DMS79 (cell line): Measurements from ENCODE around the gene UGGT1.
"Not testable (repeated sequence)": the region's sequence is repeated elsewhere in the genome, so short reads cannot be mapped to it uniquely, and the experiment has no call there.

Experiments used
- DNase-seq: peaks from one replicate; lab custom pipeline; 2025; lab: John Stamatoyannopoulos, UW

UGGT1 gene

DNA sequence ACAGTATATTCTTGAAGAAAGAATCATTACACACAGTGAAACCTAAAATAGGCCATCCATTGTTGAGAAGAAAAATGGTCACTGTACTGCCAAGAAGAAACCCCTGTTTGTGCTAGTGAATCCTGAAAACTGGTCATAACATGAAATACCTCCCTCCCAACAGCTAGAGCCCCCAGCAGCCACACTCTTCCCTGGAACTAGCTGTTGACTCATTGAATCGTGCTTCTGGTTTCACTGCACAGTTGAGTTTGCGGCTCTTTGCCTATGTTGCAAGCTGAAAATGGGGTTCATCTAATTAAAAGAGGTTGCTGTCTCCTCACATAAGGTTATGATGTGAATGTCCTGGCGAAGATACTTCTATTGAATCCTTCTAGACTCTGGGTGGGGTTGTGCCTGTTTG, 86.3 kb downstream of the UGGT1 start:
- no peak for DNase-seq

GRCh38 chr2:128178149-128178649, 87.2 kb downstream of the UGGT1 start:
- no peak for DNase-seq

DNA sequence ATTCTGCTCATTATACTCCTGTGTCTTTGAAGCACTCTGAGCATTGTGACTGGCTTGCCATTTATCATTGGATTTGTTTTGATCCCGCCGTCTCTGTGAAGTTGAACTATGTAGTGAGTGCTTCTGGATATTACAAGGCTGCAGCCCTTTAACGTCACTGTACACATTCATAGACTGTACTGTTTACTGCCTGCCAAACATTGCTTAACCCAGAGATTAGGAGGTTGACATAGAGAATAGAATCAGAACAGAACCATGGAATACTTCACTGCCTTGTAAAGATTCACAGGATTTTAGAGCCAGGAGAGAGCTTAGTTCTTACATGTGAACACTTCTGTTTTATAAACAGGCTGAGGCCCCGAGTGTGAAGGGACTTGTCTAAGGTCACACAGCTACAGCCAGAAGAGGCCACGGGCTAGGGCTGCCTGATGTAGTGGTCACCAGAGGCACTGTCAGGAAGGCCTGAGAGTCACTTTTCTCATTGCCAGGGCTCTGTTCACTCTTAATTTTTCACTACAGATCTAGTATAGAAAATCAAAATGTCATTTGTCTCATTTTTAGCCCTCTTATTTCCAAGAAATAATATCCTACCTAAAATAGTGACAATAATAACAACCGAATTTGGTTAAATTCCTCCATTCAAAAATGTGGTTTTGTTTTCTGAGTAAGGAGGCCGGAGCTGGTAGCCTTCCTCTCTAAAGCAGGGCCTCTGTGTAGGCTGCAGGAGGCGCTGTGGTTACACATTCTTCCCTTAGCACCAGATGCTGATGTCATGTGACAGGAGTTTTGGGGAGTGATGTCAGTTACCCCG, 87.9 kb downstream of the UGGT1 start:
- no peak for DNase-seq

- DNase-seq, result no peak
These were observed 88.4 kb downstream of the UGGT1 start for GRCh38 chr2:128179461-128179755.

DNA sequence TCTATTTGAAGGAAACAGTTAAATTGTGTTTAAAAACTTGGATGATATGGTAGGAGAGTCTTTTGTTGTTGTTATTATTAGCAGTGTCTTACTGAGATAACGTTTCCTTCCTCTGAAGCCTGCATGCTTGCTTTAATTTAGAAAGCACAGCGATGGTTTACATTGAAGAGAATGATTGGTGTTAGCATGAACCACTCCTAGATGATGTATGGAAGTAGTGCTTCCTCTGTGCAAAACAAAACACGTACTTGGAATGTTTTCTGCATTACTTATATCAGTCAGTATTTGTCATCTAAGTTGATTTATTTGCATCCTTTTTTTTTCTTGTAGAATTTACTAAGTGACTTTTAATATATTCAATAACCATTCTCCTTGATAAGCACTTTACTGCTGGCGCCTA, 89.0 kb downstream of the UGGT1 start:
- no peak for DNase-seq

GRCh38 chr2:128185576-128185975, 94.6 kb downstream of the UGGT1 start:
- no peak for DNase-seq

- no peak for DNase-seq
These were observed 96.1 kb downstream of the UGGT1 start for GRCh38 chr2:128187032-128187654.

GRCh38 chr2:128195435-128195984, 104.5 kb downstream of the UGGT1 start:
- no peak for DNase-seq

- no peak for DNase-seq
These were observed 105.0 kb downstream of the UGGT1 start for GRCh38 chr2:128196026-128196425.

DNA sequence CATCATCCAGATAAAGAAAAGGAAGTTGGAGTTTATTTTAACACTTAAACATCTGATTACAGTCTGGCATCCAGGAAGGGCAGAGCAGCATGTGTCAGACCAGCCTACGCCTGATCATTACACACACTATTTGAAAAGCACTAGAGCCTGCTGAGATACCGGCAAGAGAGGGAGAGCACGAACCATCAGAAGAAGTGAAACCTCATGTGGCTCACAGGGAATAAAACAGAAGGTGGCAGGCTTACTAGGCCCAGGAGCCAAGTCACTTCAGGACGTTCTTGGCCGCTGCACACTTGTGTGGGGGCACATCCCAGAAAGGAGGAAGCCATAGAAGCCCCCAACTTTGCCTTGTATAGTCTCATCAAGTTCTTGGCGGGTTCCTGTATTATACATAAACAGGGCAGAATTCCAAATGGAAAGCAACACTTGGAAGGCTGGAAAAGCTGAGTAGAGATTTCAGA, 105.5 kb downstream of the UGGT1 start:
- DNase-seq, result no peak

DNA sequence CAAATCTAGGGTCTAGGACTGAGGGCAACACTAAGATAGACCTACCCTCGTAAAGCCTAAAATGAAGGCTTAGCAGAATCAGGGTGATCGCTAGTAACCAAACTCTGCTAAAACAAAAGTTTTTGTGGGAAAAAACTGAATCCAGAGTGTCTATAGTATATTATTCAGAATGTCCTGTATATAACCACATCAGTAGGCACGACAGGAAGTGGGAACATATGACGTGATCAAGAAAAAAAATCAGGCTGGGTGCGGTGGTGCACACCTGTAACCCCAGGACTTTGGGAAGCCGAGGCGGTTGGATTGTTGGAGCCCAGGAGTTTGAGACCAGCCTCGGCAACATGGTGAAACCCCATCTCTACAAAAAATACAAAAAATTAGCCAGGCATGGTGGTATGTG, 106.1 kb downstream of the UGGT1 start:
- no peak for DNase-seq

DNA sequence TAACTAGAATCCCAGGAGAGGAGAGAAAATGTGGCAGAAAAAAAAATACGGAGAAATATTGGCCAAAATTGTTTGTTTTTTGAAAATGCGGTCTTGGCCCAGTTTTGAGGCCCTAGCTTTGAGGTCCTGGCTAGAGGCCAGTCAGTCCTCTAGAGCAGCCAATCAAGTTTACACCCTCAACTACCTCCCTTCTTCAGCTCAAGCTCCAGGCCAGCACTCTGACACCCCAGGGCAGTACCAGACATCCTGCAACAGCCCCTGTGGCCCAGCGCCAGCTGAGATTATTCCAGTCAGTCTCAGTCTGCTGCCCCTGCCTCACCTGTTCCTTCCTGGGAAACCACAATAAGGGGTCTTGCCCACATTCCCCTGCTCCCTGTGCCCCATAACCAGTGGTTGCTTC, 107.7 kb downstream of the UGGT1 start:
- DNase-seq, result peak; percentile 41

GRCh38 chr2:128199141-128199540, 108.1 kb downstream of the UGGT1 start:
- no peak for DNase-seq

DNA sequence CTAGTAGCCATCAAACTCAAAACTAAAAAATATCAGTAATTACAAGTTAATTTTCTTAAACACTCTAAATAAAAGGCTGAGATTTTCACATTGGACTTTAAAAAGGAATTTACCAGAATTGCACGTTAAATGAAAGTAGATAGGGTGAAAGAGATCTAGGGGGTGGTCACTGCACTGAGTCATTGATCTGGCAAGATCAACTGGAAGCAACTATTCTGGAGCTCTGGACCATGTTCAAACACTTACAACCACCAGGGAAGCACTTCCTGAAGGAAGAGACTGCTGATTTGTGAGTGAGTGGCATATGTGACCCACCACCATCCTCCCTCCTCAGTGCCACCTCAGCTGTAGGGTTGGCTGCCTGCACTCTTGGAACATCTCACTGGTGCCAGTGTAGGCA, 111.8 kb downstream of the UGGT1 start:
- DNase-seq, result no peak

DNA sequence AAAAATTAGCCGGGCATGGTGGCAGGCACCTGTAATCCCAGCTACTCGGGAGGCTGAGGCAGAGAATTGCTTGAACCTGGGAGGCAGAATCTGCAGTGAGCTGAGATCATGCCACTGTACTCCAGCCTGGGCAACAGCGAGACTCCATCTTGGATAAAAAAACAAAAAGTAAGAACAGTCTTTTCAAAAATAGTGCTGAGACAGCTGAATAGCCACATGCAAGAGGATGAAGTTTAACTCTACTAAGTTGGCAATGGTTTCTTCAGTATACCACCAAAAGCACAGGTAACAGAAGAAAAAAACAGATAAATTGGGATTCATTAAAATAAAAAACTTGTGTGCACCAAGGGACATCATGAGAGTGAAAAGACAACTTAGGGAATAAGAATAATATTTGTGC, 115.2 kb downstream of the UGGT1 start:
- DNase-seq, result no peak

GRCh38 chr2:128208023-128208422, 117.0 kb downstream of the UGGT1 start:
- DNase-seq, result no peak

DNA sequence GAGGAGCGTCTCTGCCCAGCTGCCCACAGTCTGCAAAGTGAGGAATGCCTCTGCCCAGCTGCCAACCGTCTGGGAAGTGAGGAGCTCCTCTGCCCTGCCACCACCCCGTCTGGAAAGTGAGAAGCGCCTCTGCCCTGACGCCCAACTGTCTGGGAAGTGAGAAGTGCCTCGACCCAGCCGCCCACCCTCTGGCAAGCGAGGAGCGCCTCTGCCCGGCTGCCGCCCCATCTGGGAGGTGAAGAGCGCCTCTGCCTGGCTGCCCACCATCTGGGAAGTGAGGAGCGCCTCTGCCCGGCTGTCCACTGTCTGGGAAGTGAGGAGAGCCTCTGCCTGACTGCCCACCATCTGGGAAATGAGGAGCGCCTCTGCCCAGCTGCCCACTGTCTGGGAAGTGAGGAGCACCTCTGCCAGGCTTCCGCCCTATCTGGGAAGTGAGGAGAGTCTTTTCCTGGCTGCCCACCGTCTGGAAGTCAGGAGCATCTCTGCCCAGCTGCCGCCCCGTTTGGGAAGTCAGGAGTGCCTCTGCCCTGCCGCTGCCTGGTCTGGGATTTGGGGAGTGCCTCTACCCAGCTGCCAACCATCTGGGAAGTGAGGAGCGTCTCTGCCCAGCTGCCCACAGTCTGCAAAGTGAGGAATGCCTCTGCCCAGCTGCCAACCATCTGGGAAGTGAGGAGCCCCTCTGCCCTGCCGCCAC, 117.8 kb downstream of the UGGT1 start:
- DNase-seq, result not testable (repeated sequence)

- no peak for DNase-seq
These were observed 123.3 kb downstream of the UGGT1 start for GRCh38 chr2:128214251-128214650.

- DNase-seq, result no peak
These were observed 124.0 kb downstream of the UGGT1 start for GRCh38 chr2:128214866-128215460.

DNA sequence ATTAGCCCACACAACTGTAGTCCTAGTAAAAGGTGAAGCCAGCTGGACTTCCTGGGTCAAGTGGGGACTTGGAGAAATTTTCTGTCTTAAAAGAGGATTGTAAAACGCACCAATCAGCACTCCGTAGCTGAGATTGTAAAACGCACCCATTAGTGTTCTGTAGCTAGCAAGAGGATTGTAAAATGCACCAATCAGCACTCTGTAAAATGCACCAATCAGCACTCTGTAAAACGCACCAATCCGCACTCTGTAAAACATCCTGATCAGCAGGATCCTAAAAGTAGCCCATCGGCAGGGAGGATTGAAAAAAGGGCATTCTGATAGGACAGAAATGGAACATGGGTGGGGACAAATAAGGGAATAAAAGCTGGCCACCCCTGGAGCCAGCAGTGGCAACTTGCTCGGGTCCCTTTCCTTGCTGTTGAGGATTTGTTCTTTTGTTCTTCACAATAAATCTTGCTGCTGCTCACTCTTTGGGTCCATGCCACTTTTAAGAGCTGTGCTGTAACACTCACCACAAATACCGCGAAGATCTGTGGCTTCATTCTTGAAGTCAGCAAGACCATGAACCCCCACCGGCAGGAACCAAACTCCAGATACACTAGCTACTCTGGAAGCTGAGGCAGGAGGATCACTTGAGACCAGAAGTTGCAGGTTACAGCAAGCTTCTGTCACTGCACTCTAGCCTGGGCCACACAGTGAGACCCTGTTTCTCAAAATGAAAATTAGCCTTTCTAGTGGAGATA, 125.1 kb downstream of the UGGT1 start:
- no peak for DNase-seq

DNA sequence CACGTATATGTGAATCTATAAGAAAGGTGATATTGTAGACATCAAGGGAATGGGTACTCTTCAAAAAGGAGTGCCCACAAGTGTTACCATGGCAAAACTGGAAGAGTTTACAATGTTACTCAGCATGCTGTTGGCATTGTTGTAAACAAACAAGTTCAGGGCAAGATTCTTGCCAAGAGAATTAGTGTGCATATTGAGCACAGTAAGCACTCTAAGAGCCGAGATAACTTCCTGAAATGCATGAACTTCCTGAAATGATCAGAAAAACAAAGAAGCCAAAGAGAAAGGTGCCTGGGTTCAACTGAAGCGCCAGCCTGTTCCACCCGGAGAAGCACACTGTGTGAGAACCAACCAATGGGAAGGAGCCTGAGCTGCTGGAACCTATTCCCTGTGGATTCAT, 126.7 kb downstream of the UGGT1 start:
- DNase-seq, result no peak

DNA sequence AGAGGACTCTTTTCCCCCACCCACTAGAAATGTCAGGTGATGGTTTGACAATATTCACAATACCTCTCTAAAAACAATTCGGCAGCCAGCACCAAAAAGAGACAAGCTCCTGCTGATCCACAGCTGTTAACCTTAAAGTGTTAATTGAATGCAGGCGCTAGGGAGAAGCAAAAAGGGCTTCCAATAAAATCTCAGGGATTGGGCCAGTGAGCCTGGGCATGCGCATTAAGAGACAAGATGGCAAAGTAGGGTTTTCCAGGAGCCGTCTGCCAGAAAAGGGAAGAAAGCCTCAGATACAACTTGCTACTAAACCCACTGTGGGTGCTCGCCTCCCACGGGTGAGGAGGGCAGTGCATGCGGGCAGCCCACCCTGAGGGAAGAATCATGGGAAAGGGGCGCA, 128.9 kb downstream of the UGGT1 start:
- DNase-seq, result no peak
